Mesothelial cell of epicardium (in vitro differentiated cells): ENCODE data around the gene TRMT112. TPM values are rescaled to one million over a fixed set of nuclear protein-coding genes. Genes with fewer than 3 reads are reported as not detected.

Experiments used
- DNase-seq, 2 experiments: peaks; one replicate each; pipeline ENCODE4 v3.0.0; 2021; ENCODE audit warnings: low spot score in 2 of 2; ENCODE audit not compliant: unreplicated experiment in 2 of 2
- H3K27ac Mint-ChIP-seq: 2 replicates; pipeline ENCODE4 v1.8.0; 2021; ENCODE audit warnings: mixed read lengths
- H3K27me3 Mint-ChIP-seq: 2 replicates; pipeline ENCODE4 v1.8.0; 2021; ENCODE audit warnings: low read depth, mixed read lengths
- H3K36me3 Mint-ChIP-seq: 2 replicates; pipeline ENCODE4 v1.8.0; 2021; ENCODE audit warnings: mixed read lengths
- H3K4me1 Mint-ChIP-seq: 2 replicates; pipeline ENCODE4 v1.8.0; 2021; ENCODE audit warnings: mixed read lengths
- H3K4me3 Mint-ChIP-seq: 2 replicates; pipeline ENCODE4 v1.8.0; 2021; ENCODE audit warnings: mild to moderate bottlenecking, moderate library complexity, mixed read lengths
- H3K9me3 Mint-ChIP-seq: 2 replicates; pipeline ENCODE4 v1.8.0; 2021; ENCODE audit warnings: mixed read lengths
- CTCF ChIP-seq: fragments of 200-600 bp; sonication (generic); IDR thresholded peaks from one replicate; pipeline ENCODE4 v1.5.0; 2021; ENCODE audit warnings: antibody characterized with exemption; ENCODE audit not compliant: unreplicated experiment
- total RNA-seq: library from RNA; stranded (reverse); gene quantifications from 3 replicates; pipeline ENCODE4 v1.2.1, GENCODE V29; 2021

Gene TRMT112
- total RNA-seq, 1 donor from 2014 or later: 184 TPM

- no peak overlapping the region for H3K4me3 Mint-ChIP-seq
- H3K9me3 Mint-ChIP-seq: no peaks in the 10 kb centered on the region
- peaks cover 95% of the 10 kb centered on the region for H3K27me3 Mint-ChIP-seq
- no peak overlapping the region for H3K27ac Mint-ChIP-seq
- H3K4me1 Mint-ChIP-seq: peaks cover 13% of the 10 kb centered on the region
- no peaks in the 10 kb centered on the region for H3K36me3 Mint-ChIP-seq
- TF ChIP-seq CTCF: no peak
- DNase-seq: no peak
Measured at GRCh38 chr11:64296830-64297698, 20.3 kb downstream of the TRMT112 start.

- H3K4me1 Mint-ChIP-seq: peaks cover 13% of the 10 kb centered on the region
- no peaks in the 10 kb centered on the region for H3K36me3 Mint-ChIP-seq
- no peak for DNase-seq
- no peak for TF ChIP-seq CTCF
- H3K9me3 Mint-ChIP-seq: no peaks in the 10 kb centered on the region
- H3K27ac Mint-ChIP-seq: no peak overlapping the region
- peaks cover 92% of the 10 kb centered on the region for H3K27me3 Mint-ChIP-seq
- no peak overlapping the region for H3K4me3 Mint-ChIP-seq
Measured at GRCh38 chr11:64296236-64296635, 21.1 kb downstream of the TRMT112 start.

GRCh38 chr11:64295760-64296159 lies 21.6 kb downstream of the TRMT112 start:
- Mint-ChIP-seq H3K4me1 (peaks cover 12% of the 10 kb centered on the region), H3K4me3 (no peak overlapping the region), H3K36me3 (no peaks in the 10 kb centered on the region), H3K27me3 (peaks cover 92% of the 10 kb centered on the region), H3K27ac (no peak overlapping the region), H3K9me3 (no peaks in the 10 kb centered on the region)
- TF ChIP-seq CTCF: no peak
- DNase-seq: no peak

GRCh38 chr11:64294774-64295173 lies 22.6 kb downstream of the TRMT112 start:
- H3K9me3 Mint-ChIP-seq: no peaks in the 10 kb centered on the region
- no peak overlapping the region for H3K4me3 Mint-ChIP-seq
- H3K27me3 Mint-ChIP-seq: peaks cover 92% of the 10 kb centered on the region
- H3K36me3 Mint-ChIP-seq: no peaks in the 10 kb centered on the region
- DNase-seq: no peak
- H3K4me1 Mint-ChIP-seq: peaks cover 8% of the 10 kb centered on the region
- no peak for TF ChIP-seq CTCF
- H3K27ac Mint-ChIP-seq: no peak overlapping the region

- Mint-ChIP-seq H3K9me3 (no peaks in the 10 kb centered on the region), H3K27ac (no peak overlapping the region), H3K27me3 (peaks cover 79% of the 10 kb centered on the region), H3K36me3 (peaks cover 8% of the 10 kb centered on the region), H3K4me1 (peaks cover 6% of the 10 kb centered on the region), H3K4me3 (peak overlapping the region; percentile 42)
- DNase-seq: no peak
- TF ChIP-seq CTCF: no peak
Measured at GRCh38 chr11:64292460-64293254, 24.7 kb downstream of the TRMT112 start.
